ENCODE measurements around the gene HOXA1.

DNA sequence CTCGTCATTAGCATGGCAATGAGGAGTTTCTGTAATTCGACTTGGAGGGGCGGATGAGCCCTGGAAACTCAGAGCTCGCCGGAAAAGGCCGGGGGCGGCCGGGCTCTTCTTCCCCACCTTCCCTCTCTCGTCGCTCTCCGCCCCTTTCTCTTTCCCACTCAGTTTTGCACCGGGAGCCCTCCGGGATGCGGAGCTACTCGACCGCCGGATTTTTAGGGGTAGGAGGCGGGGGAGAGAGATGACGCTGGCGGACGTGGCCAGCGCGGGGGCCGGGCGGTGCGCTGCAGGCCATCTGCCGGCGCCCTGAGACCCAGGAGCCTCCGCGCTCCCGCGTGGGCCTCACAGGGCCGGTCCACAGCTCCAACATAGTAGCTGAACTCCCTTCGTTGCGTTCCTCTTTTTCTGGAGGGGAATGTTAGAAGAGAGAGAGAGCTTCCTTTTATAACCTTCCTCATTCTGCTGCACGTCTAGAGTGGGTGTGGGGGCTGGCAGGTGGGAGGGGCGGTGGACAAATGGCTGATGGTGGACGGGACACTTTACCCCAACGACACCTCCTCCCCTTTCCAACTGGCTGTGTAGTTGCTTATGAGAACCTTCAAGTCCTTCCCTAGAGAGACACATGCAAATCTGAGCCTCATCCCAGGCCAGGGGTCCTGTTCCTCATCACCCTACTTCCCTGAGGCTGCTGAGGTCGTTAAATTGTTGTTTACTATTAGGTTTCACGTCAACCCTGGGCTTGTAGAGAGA is 1.1 kb upstream of the HOXA1 start:
- TF ChIP-seq, protein P1, sequence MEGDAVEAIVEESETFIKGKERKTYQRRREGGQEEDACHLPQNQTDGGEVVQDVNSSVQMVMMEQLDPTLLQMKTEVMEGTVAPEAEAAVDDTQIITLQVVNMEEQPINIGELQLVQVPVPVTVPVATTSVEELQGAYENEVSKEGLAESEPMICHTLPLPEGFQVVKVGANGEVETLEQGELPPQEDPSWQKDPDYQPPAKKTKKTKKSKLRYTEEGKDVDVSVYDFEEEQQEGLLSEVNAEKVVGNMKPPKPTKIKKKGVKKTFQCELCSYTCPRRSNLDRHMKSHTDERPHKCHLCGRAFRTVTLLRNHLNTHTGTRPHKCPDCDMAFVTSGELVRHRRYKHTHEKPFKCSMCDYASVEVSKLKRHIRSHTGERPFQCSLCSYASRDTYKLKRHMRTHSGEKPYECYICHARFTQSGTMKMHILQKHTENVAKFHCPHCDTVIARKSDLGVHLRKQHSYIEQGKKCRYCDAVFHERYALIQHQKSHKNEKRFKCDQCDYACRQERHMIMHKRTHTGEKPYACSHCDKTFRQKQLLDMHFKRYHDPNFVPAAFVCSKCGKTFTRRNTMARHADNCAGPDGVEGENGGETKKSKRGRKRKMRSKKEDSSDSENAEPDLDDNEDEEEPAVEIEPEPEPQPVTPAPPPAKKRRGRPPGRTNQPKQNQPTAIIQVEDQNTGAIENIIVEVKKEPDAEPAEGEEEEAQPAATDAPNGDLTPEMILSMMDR (IDR thresholded peaks at IDR 0.05), result no peak
- TF ChIP-seq, protein P2, sequence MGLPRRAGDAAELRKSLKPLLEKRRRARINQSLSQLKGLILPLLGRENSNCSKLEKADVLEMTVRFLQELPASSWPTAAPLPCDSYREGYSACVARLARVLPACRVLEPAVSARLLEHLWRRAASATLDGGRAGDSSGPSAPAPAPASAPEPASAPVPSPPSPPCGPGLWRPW (IDR thresholded peaks at IDR 0.05), result no peak
- no peak for TF ChIP-seq CBX2 (IDR thresholded peaks at IDR 0.05; ENCODE audit: borderline replicate concordance, low read depth)
